Endothelial cell of umbilical vein (primary cell): ENCODE data around the gene COX7A2L.

Experiments
- EZH2 ChIP-seq: IDR thresholded peaks from 2 replicates; pipeline ENCODE4 v1.6.1; 2012; ENCODE audit warnings: borderline replicate concordance, low read depth, mild to moderate bottlenecking, moderate library complexity, low read length, inconsistent platforms; ENCODE audit not compliant: severe bottlenecking
- JUN ChIP-seq: IDR thresholded peaks from 2 replicates; pipeline ENCODE4 v1.6.1; 2011; ENCODE audit warnings: borderline replicate concordance, low read depth; ENCODE audit not compliant: insufficient read length, insufficient read depth
- MYC ChIP-seq: IDR thresholded peaks from one replicate; pipeline ENCODE4 v1.6.1; 2011; ENCODE audit warnings: mild to moderate bottlenecking, low read depth, low read length
- TF ChIP-seq, protein P1 (sequence below), 2 donors: IDR thresholded peaks; 1 replicate in 1 of 2; 2 replicates in 1 of 2; pipeline ENCODE4 v1.5.1; 2011; ENCODE audit warnings: low read length in 2 of 2, mild to moderate bottlenecking in 2 of 2, moderate library complexity in 2 of 2, control low read depth in 1 of 2, inconsistent platforms in 1 of 2, low read depth in 1 of 2; ENCODE audit not compliant: insufficient read depth in 1 of 2; ENCODE audit errors: extremely low read depth in 1 of 2

- TF ChIP-seq JUN: no peak
- TF ChIP-seq EZH2: no peak
- TF ChIP-seq, protein P1, sequence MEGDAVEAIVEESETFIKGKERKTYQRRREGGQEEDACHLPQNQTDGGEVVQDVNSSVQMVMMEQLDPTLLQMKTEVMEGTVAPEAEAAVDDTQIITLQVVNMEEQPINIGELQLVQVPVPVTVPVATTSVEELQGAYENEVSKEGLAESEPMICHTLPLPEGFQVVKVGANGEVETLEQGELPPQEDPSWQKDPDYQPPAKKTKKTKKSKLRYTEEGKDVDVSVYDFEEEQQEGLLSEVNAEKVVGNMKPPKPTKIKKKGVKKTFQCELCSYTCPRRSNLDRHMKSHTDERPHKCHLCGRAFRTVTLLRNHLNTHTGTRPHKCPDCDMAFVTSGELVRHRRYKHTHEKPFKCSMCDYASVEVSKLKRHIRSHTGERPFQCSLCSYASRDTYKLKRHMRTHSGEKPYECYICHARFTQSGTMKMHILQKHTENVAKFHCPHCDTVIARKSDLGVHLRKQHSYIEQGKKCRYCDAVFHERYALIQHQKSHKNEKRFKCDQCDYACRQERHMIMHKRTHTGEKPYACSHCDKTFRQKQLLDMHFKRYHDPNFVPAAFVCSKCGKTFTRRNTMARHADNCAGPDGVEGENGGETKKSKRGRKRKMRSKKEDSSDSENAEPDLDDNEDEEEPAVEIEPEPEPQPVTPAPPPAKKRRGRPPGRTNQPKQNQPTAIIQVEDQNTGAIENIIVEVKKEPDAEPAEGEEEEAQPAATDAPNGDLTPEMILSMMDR (IDR thresholded peaks at IDR 0.05; ENCODE audit: extremely low read depth in 1 of 2, insufficient read depth in 1 of 2, low read depth in 1 of 2, low read length in 2 of 2): no peak
- TF ChIP-seq MYC: no peak
Observed at GRCh38 chr2:42383855-42384530, 23.0 kb upstream of the COX7A2L start.
